ENCODE results near the gene GPA33. TPM values are rescaled to one million over a fixed set of nuclear protein-coding genes. Genes with fewer than 3 reads are reported as not detected.
"Not testable (repeated sequence)": the region's sequence is repeated elsewhere in the genome, so short reads cannot be mapped to it uniquely, and the experiment has no call there.

Gene GPA33
- total RNA-seq, 2 experiments from 2014 or later, result 0.65 to 0.71 TPM

GRCh38 chr1:167059045-167059808, 30.9 kb downstream of the GPA33 start:
- ChIA-PET CTCF (interaction anchor here (0.5 to 17.9 kb wide), 59 partner anchors 8 to 712 kb away, joined by 3 to 722 read pairs (median 4); partner anchors contain the start of genes CREG1, POGK, POU2F1 and TADA1), POLR2A (interaction anchor here (0.9 to 5.1 kb wide), 6 partner anchors 15 to 183 kb away, joined by 4 to 47 read pairs (median 5); partner anchors contain the start of gene TADA1)
- peaks cover 14% of the 10 kb centered on the region for H3K4me1 Mint-ChIP-seq
- H3K36me3 Mint-ChIP-seq (ENCODE audit: low read depth), result no peaks in the 10 kb centered on the region
- DNase-seq, result peak; percentile 79
- H3K9me3 Mint-ChIP-seq, result no peaks in the 10 kb centered on the region
- H3K4me3 Mint-ChIP-seq, result no peak overlapping the region
- peaks cover 2% of the 10 kb centered on the region for H3K27me3 Mint-ChIP-seq
- peak overlapping the region; percentile 22 for H3K27ac Mint-ChIP-seq

- ChIA-PET CTCF (interaction anchor here (0.6 to 17.9 kb wide), 17 partner anchors 10 to 286 kb away, joined by 3 to 722 read pairs (median 4); partner anchors contain the start of genes POGK, POU2F1 and TADA1), POLR2A (interaction anchor here (5.1 kb wide), 1 partner anchor 148 kb away, joined by 47 read pairs; no protein-coding TSS in a partner anchor)
- Mint-ChIP-seq H3K4me3 (no peak overlapping the region), H3K27me3 (peaks cover 2% of the 10 kb centered on the region), H3K9me3 (no peaks in the 10 kb centered on the region), H3K4me1 (peaks cover 14% of the 10 kb centered on the region), H3K36me3 (ENCODE audit: low read depth) (no peaks in the 10 kb centered on the region), H3K27ac (no peak overlapping the region)
- peak; percentile 54 for DNase-seq
Observed at GRCh38 chr1:167057241-167057688, 32.9 kb downstream of the GPA33 start.

DNA sequence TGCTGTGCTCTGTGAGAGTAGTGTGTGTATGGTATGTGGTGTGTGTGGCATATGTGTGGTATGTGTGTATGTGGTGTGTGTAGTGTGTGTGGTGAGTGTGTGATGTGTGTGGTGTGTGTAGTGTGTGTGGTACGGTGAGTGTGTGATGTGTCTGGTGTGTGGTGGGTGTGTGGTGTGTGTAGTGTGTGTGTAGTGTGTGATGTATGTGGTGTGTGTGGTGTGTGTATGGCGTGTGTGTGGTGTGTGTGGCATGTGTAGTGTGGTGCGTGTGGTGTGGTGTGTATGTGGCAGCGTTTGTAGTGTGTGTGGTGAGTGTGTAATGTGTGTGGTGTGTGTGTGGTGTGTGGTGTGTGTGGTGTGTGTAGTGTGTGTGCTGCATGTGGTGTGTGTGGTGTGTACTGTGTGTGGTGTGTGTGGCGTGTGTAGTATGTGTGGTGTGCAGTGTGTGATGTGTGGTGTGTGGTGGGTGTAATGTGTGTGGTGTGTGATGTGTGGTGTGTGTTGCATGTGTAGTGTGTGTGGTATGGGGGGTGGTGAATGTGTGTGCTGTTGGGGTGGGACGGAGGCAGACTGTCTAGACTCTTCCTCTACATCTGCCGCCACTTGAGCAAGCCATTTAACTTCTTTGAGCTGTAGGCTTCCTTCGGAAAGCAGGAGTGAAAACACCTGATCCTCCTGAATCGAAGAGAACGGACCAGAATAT, 33.5 kb downstream of the GPA33 start:
- DNase-seq, result no peak
- H3K4me3 Mint-ChIP-seq, result no peak overlapping the region
- no peaks in the 10 kb centered on the region for H3K36me3 Mint-ChIP-seq (ENCODE audit: low read depth)
- H3K9me3 Mint-ChIP-seq, result no peaks in the 10 kb centered on the region
- POLR2A ChIA-PET, result interaction anchor here (5.1 kb wide), 1 partner anchor 147 kb away, joined by 47 read pairs; no protein-coding TSS in a partner anchor
- H3K27ac Mint-ChIP-seq, result no peak overlapping the region
- H3K27me3 Mint-ChIP-seq, result peaks cover 2% of the 10 kb centered on the region
- H3K4me1 Mint-ChIP-seq, result peaks cover 14% of the 10 kb centered on the region
- CTCF ChIA-PET, result interaction anchor here (0.6 to 17.9 kb wide), 15 partner anchors 9 to 286 kb away, joined by 3 to 722 read pairs (median 5); partner anchors contain the start of genes POGK, POU2F1 and TADA1

DNA sequence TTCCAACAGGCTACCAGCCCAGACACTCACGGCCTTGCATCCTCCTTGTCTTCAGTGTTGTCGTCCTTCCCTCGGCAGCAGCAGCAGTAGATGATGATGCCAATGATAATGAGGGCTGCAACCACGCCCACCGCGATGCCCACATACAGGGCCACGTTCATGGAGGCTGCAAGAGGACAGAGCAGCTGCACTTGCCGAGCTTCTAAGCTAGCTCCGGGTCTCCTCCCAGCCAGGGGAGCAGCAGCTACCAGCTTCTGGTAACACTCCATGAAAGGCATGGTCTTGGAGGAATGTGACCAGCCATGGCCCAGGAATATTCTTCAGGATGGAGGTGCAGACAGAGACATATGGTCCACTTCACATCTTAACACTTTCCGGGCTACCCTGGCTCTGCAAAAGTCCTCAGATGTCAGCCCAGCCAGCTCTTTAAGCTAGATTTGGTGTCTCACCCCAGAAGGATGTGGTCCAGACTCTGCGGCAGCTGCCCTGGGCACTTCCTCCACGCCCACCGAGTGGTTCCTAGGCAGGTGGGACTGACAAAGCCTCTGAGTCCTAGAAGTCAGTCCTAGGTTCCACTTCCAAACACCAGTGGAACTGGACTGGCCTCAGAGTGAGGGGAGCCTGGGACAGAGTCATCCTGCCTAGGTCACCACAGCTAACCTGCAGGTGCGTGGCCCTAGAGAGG, 35.1 kb downstream of the GPA33 start:
- DNase-seq, result no peak
- ChIA-PET CTCF (interaction anchor here (0.9 to 17.9 kb wide), 2 partner anchors 145 to 171 kb away, joined by 3 to 722 read pairs; no protein-coding TSS in a partner anchor), POLR2A (interaction anchor here (0.6 kb wide), 1 partner anchor 165 kb away, joined by 3 read pairs; no protein-coding TSS in a partner anchor)
- Mint-ChIP-seq H3K9me3 (no peaks in the 10 kb centered on the region), H3K4me1 (peaks cover 14% of the 10 kb centered on the region), H3K27ac (no peak overlapping the region), H3K27me3 (no peaks in the 10 kb centered on the region), H3K4me3 (no peak overlapping the region), H3K36me3 (ENCODE audit: low read depth) (no peaks in the 10 kb centered on the region)

DNA sequence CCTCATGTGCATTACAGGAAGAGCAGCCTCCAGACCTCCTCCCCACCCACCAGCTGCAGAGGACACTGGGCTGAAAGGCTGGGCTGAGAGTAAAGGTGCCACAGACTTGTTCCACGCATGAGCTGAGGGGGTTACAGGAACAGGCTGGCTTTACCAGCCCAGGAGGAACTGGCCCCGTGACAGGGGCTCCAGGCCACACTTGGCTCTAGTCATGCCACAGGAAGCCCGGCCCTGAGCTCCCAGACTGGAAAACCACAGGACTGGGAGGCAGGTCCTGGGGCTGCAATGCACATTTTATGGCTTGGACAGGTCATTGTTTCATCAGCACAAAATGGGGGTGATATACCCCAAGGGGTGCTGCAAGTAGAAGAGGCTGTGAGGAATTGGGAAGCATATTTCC, 35.6 kb downstream of the GPA33 start:
- no peak for DNase-seq
- POLR2A ChIA-PET, result interaction anchor here (0.6 to 0.9 kb wide), 2 partner anchors 11 to 165 kb away, joined by 3 to 4 read pairs; no protein-coding TSS in a partner anchor
- Mint-ChIP-seq H3K27ac (no peak overlapping the region), H3K27me3 (no peaks in the 10 kb centered on the region), H3K4me1 (peaks cover 12% of the 10 kb centered on the region), H3K9me3 (no peaks in the 10 kb centered on the region), H3K36me3 (ENCODE audit: low read depth) (no peaks in the 10 kb centered on the region), H3K4me3 (no peak overlapping the region)
- CTCF ChIA-PET, result interaction anchor here (17.9 kb wide), 1 partner anchor 145 kb away, joined by 722 read pairs; no protein-coding TSS in a partner anchor

- Mint-ChIP-seq H3K4me1 (peaks cover 2% of the 10 kb centered on the region), H3K36me3 (ENCODE audit: low read depth) (no peaks in the 10 kb centered on the region), H3K4me3 (no peak overlapping the region), H3K27me3 (peaks cover 4% of the 10 kb centered on the region), H3K27ac (no peak overlapping the region), H3K9me3 (no peaks in the 10 kb centered on the region)
- POLR2A ChIA-PET, result no interaction called here
- CTCF ChIA-PET, result interaction anchor here (17.9 kb wide), 1 partner anchor 142 kb away, joined by 722 read pairs; no protein-coding TSS in a partner anchor
- DNase-seq, result no peak
Observed at GRCh38 chr1:167052389-167052788, 37.8 kb downstream of the GPA33 start.

GRCh38 chr1:167051907-167052306, 38.3 kb downstream of the GPA33 start:
- POLR2A ChIA-PET, result no interaction called here
- H3K9me3 Mint-ChIP-seq, result no peaks in the 10 kb centered on the region

GRCh38 chr1:167043752-167044488, 46.3 kb downstream of the GPA33 start:
- H3K9me3 Mint-ChIP-seq, result no peaks in the 10 kb centered on the region
- H3K4me1 Mint-ChIP-seq, result peaks cover 14% of the 10 kb centered on the region
- DNase-seq, result peak; percentile 85
- CTCF ChIA-PET, result interaction anchor here (0.6 to 2.7 kb wide), 7 partner anchors 15 to 293 kb away, joined by 3 to 20 read pairs (median 4); partner anchors contain the start of gene TADA1
- peaks cover 35% of the 10 kb centered on the region for H3K27me3 Mint-ChIP-seq
- POLR2A ChIA-PET, result interaction anchor here (0.8 to 2.1 kb wide), 9 partner anchors 10 to 204 kb away, joined by 3 to 9 read pairs (median 4); partner anchors contain the start of genes POGK, POU2F1 and TADA1
- peak overlapping the region; percentile 23 for H3K27ac Mint-ChIP-seq
- H3K4me3 Mint-ChIP-seq, result peak overlapping the region; percentile 65
- H3K36me3 Mint-ChIP-seq (ENCODE audit: low read depth), result no peaks in the 10 kb centered on the region

More at GRCh38 chr1:167051907-167052306, 38.3 kb downstream of the GPA33 start:
- Mint-ChIP-seq H3K4me1 (peaks cover 2% of the 10 kb centered on the region), H3K4me3 (no peak overlapping the region), H3K36me3 (ENCODE audit: low read depth) (no peaks in the 10 kb centered on the region), H3K27me3 (peaks cover 5% of the 10 kb centered on the region), H3K27ac (no peak overlapping the region)
- no peak for DNase-seq
- CTCF ChIA-PET, result interaction anchor here (0.7 to 17.9 kb wide), 3 partner anchors 9 to 168 kb away, joined by 3 to 722 read pairs (median 5); no protein-coding TSS in a partner anchor

- Mint-ChIP-seq H3K9me3 (peaks cover 3% of the 10 kb centered on the region), H3K36me3 (ENCODE audit: low read depth) (no peaks in the 10 kb centered on the region), H3K27ac (no peak overlapping the region), H3K4me1 (no peaks in the 10 kb centered on the region), H3K4me3 (no peak overlapping the region), H3K27me3 (peaks cover 18% of the 10 kb centered on the region)
- DNase-seq, result no peak
- POLR2A ChIA-PET, result no interaction called here
- CTCF ChIA-PET, result interaction anchor here (1.8 kb wide), 1 partner anchor 25 kb away, joined by 5 read pairs; no protein-coding TSS in a partner anchor
Observed at GRCh38 chr1:167033646-167034045, 56.5 kb downstream of the GPA33 start.

DNA sequence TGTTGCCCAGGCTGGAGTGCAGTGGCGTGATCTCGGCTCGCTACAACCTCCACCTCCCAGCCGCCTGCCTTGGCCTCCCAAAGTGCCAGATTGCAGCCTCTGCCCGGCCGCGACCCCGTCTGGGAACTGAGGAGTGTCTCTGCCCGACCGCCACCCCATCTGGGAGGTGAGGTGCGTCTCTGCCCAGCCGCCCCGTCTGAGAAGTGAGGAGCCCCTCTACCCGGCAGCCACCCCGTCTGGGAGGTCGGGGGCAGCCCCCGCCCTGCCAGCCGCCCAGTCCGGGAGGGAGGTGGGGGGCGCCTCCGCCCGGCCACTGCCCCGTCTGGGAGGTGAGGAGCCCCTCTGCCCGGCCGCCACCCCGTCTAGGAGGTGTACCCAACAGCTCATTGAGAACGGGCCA, 60.6 kb downstream of the GPA33 start:
- CTCF ChIA-PET; H3K27ac Mint-ChIP-seq; H3K4me1 Mint-ChIP-seq; H3K4me3 Mint-ChIP-seq; H3K36me3 Mint-ChIP-seq (ENCODE audit: low read depth); H3K9me3 Mint-ChIP-seq; DNase-seq; POLR2A ChIA-PET: not testable (repeated sequence)
- H3K27me3 Mint-ChIP-seq, result peaks cover 43% of the 10 kb centered on the region

- no peak overlapping the region for H3K4me3 Mint-ChIP-seq
- no peaks in the 10 kb centered on the region for H3K36me3 Mint-ChIP-seq (ENCODE audit: low read depth)
- H3K9me3 Mint-ChIP-seq, result no peaks in the 10 kb centered on the region
- no peaks in the 10 kb centered on the region for H3K4me1 Mint-ChIP-seq
- POLR2A ChIA-PET, result no interaction called here
- CTCF ChIA-PET, result interaction anchor here (0.9 to 1.2 kb wide), 2 partner anchors 35 to 37 kb away, joined by 3 read pairs; no protein-coding TSS in a partner anchor
- DNase-seq, result no peak
- no peak overlapping the region for H3K27ac Mint-ChIP-seq
- peaks cover 32% of the 10 kb centered on the region for H3K27me3 Mint-ChIP-seq
Observed at GRCh38 chr1:167022384-167022783, 67.8 kb downstream of the GPA33 start.
